ENCODE data around the gene TUBB4B.

TUBB4B gene

GRCh38 chr9:137273611-137274320, 32.7 kb downstream of the TUBB4B start:
- H3K9ac ChIP-seq (ENCODE audit: low read length), result no peak overlapping the region
- no peaks in the 10 kb centered on the region for H3K79me2 ChIP-seq (ENCODE audit: insufficient read depth, low read length)
- TF ChIP-seq CTCF (IDR thresholded peaks at IDR 0.05; ENCODE audit: insufficient read depth, low read length, poor library complexity, severe bottlenecking) (no peak), EZH2phosphoT487 (conservative IDR thresholded peaks at IDR 0.05; ENCODE audit: low read length) (no peak)
- no peaks in the 10 kb centered on the region for H3K27me3 ChIP-seq (ENCODE audit: low read length)
- H4K20me1 ChIP-seq (ENCODE audit: low read depth, low read length), result no peaks in the 10 kb centered on the region
- H3F3A ChIP-seq (ENCODE audit: insufficient read depth), result 0 out of 2 replicates have a peak, but pooled peaks cover 4% of the 10 kb centered on the region
- H2AFZ ChIP-seq (ENCODE audit: low read depth, low read length, severe bottlenecking), result no peak overlapping the region
- no peaks in the 10 kb centered on the region for H3K9me2 ChIP-seq (replicated peaks; ENCODE audit: insufficient read depth, low read length)
- no peak overlapping the region for H3K4me2 ChIP-seq (ENCODE audit: low read depth, low read length, poor library complexity, severe bottlenecking)
- H3K9me3 ChIP-seq (ENCODE audit: insufficient read depth, low read length), result no peaks in the 10 kb centered on the region
- H3K36me3 ChIP-seq (ENCODE audit: low read length), result no peaks in the 10 kb centered on the region
- 0 out of 2 replicates have a peak overlapping the region, but pooled peaks have one; percentile 5 for H3K27ac ChIP-seq (ENCODE audit: low read depth, low read length)
- H3K4me3 ChIP-seq (ENCODE audit: insufficient read depth, low read length, poor library complexity, severe bottlenecking), result no peak overlapping the region

- H3F3A ChIP-seq (ENCODE audit: insufficient read depth), result no peaks in the 10 kb centered on the region
- TF ChIP-seq CTCF (IDR thresholded peaks at IDR 0.05; ENCODE audit: insufficient read depth, low read length, poor library complexity, severe bottlenecking) (no peak), EZH2phosphoT487 (conservative IDR thresholded peaks at IDR 0.05; ENCODE audit: low read length) (no peak)
- H4K20me1 ChIP-seq (ENCODE audit: low read depth, low read length), result no peaks in the 10 kb centered on the region
- no peak overlapping the region for H2AFZ ChIP-seq (ENCODE audit: low read depth, low read length, severe bottlenecking)
- H3K79me2 ChIP-seq (ENCODE audit: insufficient read depth, low read length), result no peaks in the 10 kb centered on the region
- no peak overlapping the region for H3K27ac ChIP-seq (ENCODE audit: low read depth, low read length)
- H3K4me3 ChIP-seq (ENCODE audit: insufficient read depth, low read length, poor library complexity, severe bottlenecking), result no peak overlapping the region
- H3K36me3 ChIP-seq (ENCODE audit: low read length), result no peaks in the 10 kb centered on the region
- H3K9ac ChIP-seq (ENCODE audit: low read length), result no peak overlapping the region
- no peak overlapping the region for H3K4me2 ChIP-seq (ENCODE audit: low read depth, low read length, poor library complexity, severe bottlenecking)
- H3K9me2 ChIP-seq (replicated peaks; ENCODE audit: insufficient read depth, low read length), result no peaks in the 10 kb centered on the region
- no peaks in the 10 kb centered on the region for H3K27me3 ChIP-seq (ENCODE audit: low read length)
- no peaks in the 10 kb centered on the region for H3K9me3 ChIP-seq (ENCODE audit: insufficient read depth, low read length)
Observed at GRCh38 chr9:137275203-137275587, 34.1 kb downstream of the TUBB4B start.

- H3K4me2 ChIP-seq (ENCODE audit: low read depth, low read length, poor library complexity, severe bottlenecking), result no peak overlapping the region
- no peaks in the 10 kb centered on the region for H3K9me2 ChIP-seq (replicated peaks; ENCODE audit: insufficient read depth, low read length)
- H4K20me1 ChIP-seq (ENCODE audit: low read depth, low read length), result no peaks in the 10 kb centered on the region
- H3F3A ChIP-seq (ENCODE audit: insufficient read depth), result no peaks in the 10 kb centered on the region
- H3K36me3 ChIP-seq (ENCODE audit: low read length), result no peaks in the 10 kb centered on the region
- H3K9me3 ChIP-seq (ENCODE audit: insufficient read depth, low read length), result no peaks in the 10 kb centered on the region
- TF ChIP-seq EZH2phosphoT487 (conservative IDR thresholded peaks at IDR 0.05; ENCODE audit: low read length) (no peak), CTCF (IDR thresholded peaks at IDR 0.05; ENCODE audit: insufficient read depth, low read length, poor library complexity, severe bottlenecking) (no peak)
- no peaks in the 10 kb centered on the region for H3K27me3 ChIP-seq (ENCODE audit: low read length)
- no peaks in the 10 kb centered on the region for H3K79me2 ChIP-seq (ENCODE audit: insufficient read depth, low read length)
- no peak overlapping the region for H2AFZ ChIP-seq (ENCODE audit: low read depth, low read length, severe bottlenecking)
- no peak overlapping the region for H3K4me3 ChIP-seq (ENCODE audit: insufficient read depth, low read length, poor library complexity, severe bottlenecking)
- H3K9ac ChIP-seq (ENCODE audit: low read length), result no peak overlapping the region
- H3K27ac ChIP-seq (ENCODE audit: low read depth, low read length), result 0 out of 2 replicates have a peak overlapping the region, but pooled peaks have one; percentile 62
Observed at GRCh38 chr9:137275588-137276472, 34.7 kb downstream of the TUBB4B start.
